ENCODE measurements around the gene GALNT7. TPM values are rescaled to one million over a fixed set of nuclear protein-coding genes. Genes with fewer than 3 reads are reported as not detected.

GALNT7 gene
- total and polyA plus RNA-seq, 2 donors (not counting 3 experiments of a cell fraction or from before 2014, with no cell fraction given): 19.6 to 54.6 TPM

DNA sequence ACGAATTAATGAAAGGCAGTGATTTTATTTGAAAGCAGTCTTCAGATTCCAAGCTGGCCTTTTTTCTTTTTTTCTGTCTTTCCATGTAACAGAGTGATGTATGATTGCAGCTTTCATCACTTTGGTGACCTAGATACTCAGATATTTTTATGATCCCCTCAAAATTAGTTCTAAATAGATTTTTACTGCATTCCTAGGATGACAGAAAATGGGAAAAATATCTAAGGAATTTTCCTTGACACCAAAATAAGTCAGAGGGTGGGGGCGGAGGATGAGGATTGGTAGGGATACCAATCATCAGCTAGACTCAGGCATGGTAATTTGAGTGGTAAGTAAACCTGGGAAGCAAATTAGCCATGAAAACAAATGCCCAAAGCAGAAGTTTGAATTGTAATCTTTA is 177.5 kb downstream of the GALNT7 start:
- DNase-seq (ENCODE audit: low read depth, low spot score) (no peak), FAIRE-seq (no peak)
- intact Hi-C loops (cut with micrococcal nuclease): no loop called here
- no peak overlapping the region for H3K9ac ChIP-seq (replicated peaks; ENCODE audit: extremely low read depth, insufficient read depth, low read length)
- no peaks in the 10 kb centered on the region for H3K9me3 ChIP-seq (replicated peaks; ENCODE audit: control insufficient read depth, insufficient read depth, low read length)
- no peak overlapping the region for H2AFZ ChIP-seq (ENCODE audit: low read depth, low read length)
- ChIA-PET POLR2A (no interaction called here), CTCF (interaction anchor here (0.9 to 2.5 kb wide), 4 partner anchors 10 to 27 kb away, joined by 3 to 7 read pairs (median 4); no protein-coding TSS in a partner anchor)
- H3K9me1 ChIP-seq (replicated peaks; ENCODE audit: control insufficient read depth, extremely low read depth, insufficient read depth, low read length): no peaks in the 10 kb centered on the region
- TF ChIP-seq FOS (IDR thresholded peaks at IDR 0.05; ENCODE audit: borderline replicate concordance, insufficient read depth, low read length) (no peak), MAX (IDR thresholded peaks at IDR 0.05; ENCODE audit: insufficient read depth, insufficient read length) (no peak), EZH2 (IDR thresholded peaks at IDR 0.05; ENCODE audit: borderline replicate concordance, low read depth, low read length, severe bottlenecking) (no peak), POLR2A (IDR thresholded peaks at IDR 0.05; ENCODE audit: low read depth, low read length) (no peak), MYC (IDR thresholded peaks at IDR 0.05; ENCODE audit: low read depth, low read length) (no peak), POLR2AphosphoS5 (IDR thresholded peaks at IDR 0.05; ENCODE audit: insufficient read depth, low read depth, low read length) (no peak), CTCF (IDR thresholded peaks at IDR 0.05; ENCODE audit: extremely low read depth in 1 of 2, insufficient read depth in 1 of 2, low read depth in 1 of 2, low read length in 2 of 2) (no peak), JUN (IDR thresholded peaks at IDR 0.05; ENCODE audit: borderline replicate concordance, insufficient read depth, insufficient read length, low read depth) (no peak), GATA2 (IDR thresholded peaks at IDR 0.05; ENCODE audit: insufficient read depth, insufficient read length, low read depth, low read length) (no peak)
- H3K4me2 ChIP-seq (ENCODE audit: insufficient read depth, low read length): no peak overlapping the region
- BruUV-seq (replicated peaks): no TSS peak
- H4K20me1 ChIP-seq (replicated peaks; ENCODE audit: control insufficient read depth, extremely low read depth, insufficient read depth, low read length): no peaks in the 10 kb centered on the region
- H3K4me3 ChIP-seq (replicated peaks in 1 of 3; ENCODE audit: insufficient read depth in 1 of 3, low read depth in 1 of 3, low read length in 3 of 3): no peak overlapping the region
- no peaks in the 10 kb centered on the region for H3K79me2 ChIP-seq (ENCODE audit: control insufficient read depth, insufficient read depth, low read length)
- H3K4me1 ChIP-seq (ENCODE audit: control insufficient read depth, extremely low read depth, insufficient read depth, low read length): peaks cover 2% of the 10 kb centered on the region
- dilution Hi-C loops (cut with MboI; ENCODE audit: extremely low pct_ligation_motif_present, low sequenced_read_pairs): no loop called here
- no peaks in the 10 kb centered on the region for H3K36me3 ChIP-seq (ENCODE audit: control insufficient read depth in 2 of 2, extremely low read depth in 1 of 2, insufficient read depth in 2 of 2, low read length in 2 of 2)
- H3K27me3 ChIP-seq (ENCODE audit: control insufficient read depth in 2 of 2, insufficient read depth in 2 of 2, low read length in 2 of 2): no peaks in the 10 kb centered on the region
- no peak overlapping the region for H3K27ac ChIP-seq (ENCODE audit: insufficient read depth, low read depth, low read length)

All from endothelial cell of umbilical vein (primary cell).